Spleen (tissue), 11 donors: ENCODE data around the gene CLMP. TPM values are rescaled to one million over a fixed set of nuclear protein-coding genes. Genes with fewer than 3 reads are reported as not detected.

Source experiments
- DNase-seq: peaks from one replicate; pipeline ENCODE4 v3.0.0-alpha.2; 2020
- H3K27ac ChIP-seq, 8 donors: fragments of 200-600 bp; sonication (generic) in 7 of 8; 1 replicate in 4 of 8; 2 replicates in 4 of 8; pipeline versions ENCODE4 v1.5.0 to v1.8.0; 2016 to 2021; ENCODE audit warnings: inconsistent platforms in 4 of 8, mild to moderate bottlenecking in 4 of 8, moderate library complexity in 1 of 8
- H3K27me3 ChIP-seq, 7 donors: fragments of 200-600 bp; sonication (generic) in 6 of 7; replicated peaks in 1 of 7; 1 replicate in 4 of 7; 2 replicates in 3 of 7; pipeline versions ENCODE4 v1.5.0 to v1.8.0; 2016 to 2021; ENCODE audit warnings: inconsistent platforms in 3 of 7, mild to moderate bottlenecking in 1 of 7
- H3K36me3 ChIP-seq, 6 donors: fragments of 200-600 bp; sonication (generic) in 5 of 6; 1 replicate in 4 of 6; 2 replicates in 2 of 6; pipeline versions ENCODE4 v1.5.0 to v1.8.0; 2016 to 2021; ENCODE audit warnings: inconsistent platforms in 2 of 6
- H3K4me1 ChIP-seq, 6 donors: fragments of 200-600 bp; sonication (generic) in 5 of 6; 1 replicate in 3 of 6; 2 replicates in 3 of 6; pipeline versions ENCODE4 v1.5.0 to v1.8.0; 2016 to 2021; ENCODE audit warnings: inconsistent platforms in 3 of 6
- H3K4me3 ChIP-seq, 8 donors: fragments of 200-600 bp; sonication (generic) in 7 of 8; 1 replicate in 4 of 8; 2 replicates in 4 of 8; pipeline versions ENCODE4 v1.5.0 to v1.8.0; 2016 to 2021; ENCODE audit warnings: inconsistent platforms in 4 of 8, mild to moderate bottlenecking in 4 of 8, moderate library complexity in 2 of 8
- H3K9me3 ChIP-seq, 8 donors: fragments of 200-600 bp; sonication (generic) in 7 of 8; 1 replicate in 4 of 8; 2 replicates in 4 of 8; pipeline versions ENCODE4 v1.5.0 to v1.8.0; 2016 to 2021; ENCODE audit warnings: inconsistent platforms in 4 of 8
- POLR2A ChIP-seq, 3 donors: fragments of 450-650 bp; IDR thresholded peaks; one replicate each; pipeline ENCODE4 v1.5.1; 2017; ENCODE audit warnings: antibody characterized with exemption in 3 of 3, mild to moderate bottlenecking in 1 of 3
- POLR2AphosphoS5 ChIP-seq, 3 donors: sonication (generic); formaldehyde crosslinking; IDR thresholded peaks; one replicate each; pipeline ENCODE4 v1.5.1; 2017; ENCODE audit warnings: antibody characterized with exemption in 3 of 3
- WGBS, 5 donors: extraction: QIAGEN DNeasy Blood & Tissue Kit in 3 of 5; methylation state at CpG; one replicate each; pipeline versions ENCODE4 v1.1.5 to v1.1.7; 2013 to 2018; 5-methylcytosine and 5-hydroxymethylcytosine counted together
- intact Hi-C: fragments of 100-400 bp; cut with DNase I; formaldehyde crosslinking; loops from one replicate; pipeline ENCODE4 v1.15.0; 2023; ENCODE audit warnings: low total_unique reads
- polyA plus RNA-seq, 3 donors: library from polyadenylated mRNA; stranded (reverse); fragments of 200-250 nt; gene quantifications; one replicate each; pipeline ENCODE4 v1.2.1, GENCODE V29; 2013
- total RNA-seq, 7 donors: library from RNA; depleted of rRNA in 3 of 7; stranded (reverse); fragments of >200 nt in 3 of 7; fragmentation: NEBNext Ultra II Directional in 4 of 7; extraction: Animal tissue kit (Norgen Biotek cat#: 25700) in 4 of 7; gene quantifications; one replicate each; pipeline versions ENCODE4 v1.1.0 to v1.2.1, GENCODE V29; 2016 to 2021
- TF ChIP-seq, protein P1 (sequence below), 11 experiments: fragments of 200-600 bp in 7 of 11; fragments of 450-650 bp in 4 of 11; sonication (generic) in 4 of 11; IDR thresholded peaks in 8 of 11; conservative IDR thresholded peaks in 3 of 11; 1 replicate in 7 of 11; 2 replicates in 4 of 11; pipeline versions ENCODE4 v1.4.0 to v1.8.0; 2016 to 2021; ENCODE audit warnings: antibody characterized with exemption in 11 of 11, inconsistent platforms in 4 of 11, mild to moderate bottlenecking in 1 of 11
- donor health status: healthy with polysubstance abuse.
- donor health status: DM: no; HTN: no; CAD: no; lungs with moderate emphysema.
- donor health status: DM: no; HTN: no; CAD: no.
- donor health status: Bipolar disorder and iron deficiency.
- donor health status: healthy.
- donor health status: DM: no; HTN: no; CAD: no.
- donor health status: DM: yes; HTN: yes; CAD: no.

CLMP gene
- total and polyA plus RNA-seq, 10 donors, result 3.1 to 36.5 (median 13.1) TPM

DNA sequence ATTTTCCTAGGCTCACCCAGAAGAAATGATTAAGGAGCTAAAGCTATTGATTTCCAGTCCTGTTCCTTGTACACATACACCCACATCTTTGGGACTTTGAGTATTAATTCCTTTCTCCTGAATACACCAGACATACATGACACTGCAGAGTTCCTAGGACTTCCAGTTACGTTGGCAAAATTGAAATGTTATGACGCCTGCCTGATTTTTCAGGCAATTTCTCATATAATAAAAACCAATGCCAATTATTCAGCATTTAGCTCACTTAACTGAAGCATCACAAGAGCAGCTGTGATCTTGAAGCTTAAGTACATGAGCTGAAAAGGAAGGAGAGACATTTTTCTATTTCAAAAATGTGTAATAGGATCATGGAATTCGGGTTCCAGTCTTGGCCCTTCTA lies 4.5 kb downstream of the CLMP start:
- WGBS, 5 donors, result 74 to 78% (median 76%) methylated on average over 3 of the region's 3 CpGs
- intact Hi-C loops, result no loop called here
- H3K4me1 ChIP-seq, result peaks cover 6 to 38% (median 9%) of the 10 kb centered on the region in 6 donors
- TF ChIP-seq, protein P1, sequence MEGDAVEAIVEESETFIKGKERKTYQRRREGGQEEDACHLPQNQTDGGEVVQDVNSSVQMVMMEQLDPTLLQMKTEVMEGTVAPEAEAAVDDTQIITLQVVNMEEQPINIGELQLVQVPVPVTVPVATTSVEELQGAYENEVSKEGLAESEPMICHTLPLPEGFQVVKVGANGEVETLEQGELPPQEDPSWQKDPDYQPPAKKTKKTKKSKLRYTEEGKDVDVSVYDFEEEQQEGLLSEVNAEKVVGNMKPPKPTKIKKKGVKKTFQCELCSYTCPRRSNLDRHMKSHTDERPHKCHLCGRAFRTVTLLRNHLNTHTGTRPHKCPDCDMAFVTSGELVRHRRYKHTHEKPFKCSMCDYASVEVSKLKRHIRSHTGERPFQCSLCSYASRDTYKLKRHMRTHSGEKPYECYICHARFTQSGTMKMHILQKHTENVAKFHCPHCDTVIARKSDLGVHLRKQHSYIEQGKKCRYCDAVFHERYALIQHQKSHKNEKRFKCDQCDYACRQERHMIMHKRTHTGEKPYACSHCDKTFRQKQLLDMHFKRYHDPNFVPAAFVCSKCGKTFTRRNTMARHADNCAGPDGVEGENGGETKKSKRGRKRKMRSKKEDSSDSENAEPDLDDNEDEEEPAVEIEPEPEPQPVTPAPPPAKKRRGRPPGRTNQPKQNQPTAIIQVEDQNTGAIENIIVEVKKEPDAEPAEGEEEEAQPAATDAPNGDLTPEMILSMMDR (IDR thresholded peaks at IDR 0.05 in 8 of 11, conservative IDR thresholded peaks at IDR 0.05 in 3 of 11), result no peak
- TF ChIP-seq POLR2AphosphoS5 (IDR thresholded peaks at IDR 0.05) (no peak), POLR2A (IDR thresholded peaks at IDR 0.05) (no peak)
- H3K27me3 ChIP-seq, result peaks cover 0 to 69% (median 12%) of the 10 kb centered on the region in 7 donors
- DNase-seq, result no peak
- peak overlapping the region in 2 of 8 donors; percentile 18 to 20 for H3K27ac ChIP-seq
- no peaks in the 10 kb centered on the region for H3K36me3 ChIP-seq
- no peak overlapping the region for H3K4me3 ChIP-seq
- no peaks in the 10 kb centered on the region for H3K9me3 ChIP-seq

DNA sequence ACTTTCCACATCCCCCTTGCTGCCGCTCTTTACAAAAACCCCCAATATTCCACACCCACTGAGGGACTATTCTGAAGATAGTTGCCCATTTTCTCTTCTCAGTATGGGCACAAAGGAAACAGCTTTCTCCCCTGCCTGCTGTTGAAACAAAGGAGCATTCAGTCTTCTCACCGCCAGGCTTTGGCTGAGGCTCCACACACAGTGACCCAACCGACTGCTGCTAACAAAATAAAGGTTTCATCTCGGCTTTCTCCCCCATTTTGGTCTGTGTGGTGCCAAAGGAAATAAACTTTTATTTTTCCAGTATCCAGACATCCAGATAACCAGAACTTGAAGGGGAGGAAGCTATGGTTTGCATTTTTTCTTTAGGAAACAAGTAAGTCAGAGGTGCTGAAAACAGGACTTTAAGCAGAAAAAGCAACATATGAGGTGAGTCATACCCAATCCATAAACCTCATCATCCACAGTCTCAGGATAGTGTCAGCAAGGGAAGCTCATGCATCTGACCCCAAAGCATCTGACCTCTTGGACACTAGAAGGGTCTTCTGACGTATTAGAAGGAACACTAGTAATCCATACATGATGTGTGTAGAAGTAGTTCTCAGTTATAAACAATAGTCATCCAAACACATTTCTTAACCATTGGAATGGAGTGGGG lies 6.4 kb downstream of the CLMP start:
- TF ChIP-seq, protein P1 (IDR thresholded peaks at IDR 0.05 in 8 of 11, conservative IDR thresholded peaks at IDR 0.05 in 3 of 11), result no peak
- TF ChIP-seq POLR2AphosphoS5 (IDR thresholded peaks at IDR 0.05) (no peak), POLR2A (IDR thresholded peaks at IDR 0.05) (no peak)
- DNase-seq, result no peak
- 44 to 49% (median 44%) methylated on average over 5 of the region's 5 CpGs for WGBS, 5 donors
- intact Hi-C loops, result no loop called here
- no peaks in the 10 kb centered on the region for H3K9me3 ChIP-seq
- H3K27me3 ChIP-seq, result peaks cover 0 to 67% (median 0%) of the 10 kb centered on the region in 7 donors
- peaks cover 0 to 21% (median 4%) of the 10 kb centered on the region in 6 donors for H3K4me1 ChIP-seq
- H3K4me3 ChIP-seq, result no peak overlapping the region
- peak overlapping the region in 5 of 8 donors; percentile 9 to 43 (median 36) for H3K27ac ChIP-seq
- H3K36me3 ChIP-seq, result no peaks in the 10 kb centered on the region

DNA sequence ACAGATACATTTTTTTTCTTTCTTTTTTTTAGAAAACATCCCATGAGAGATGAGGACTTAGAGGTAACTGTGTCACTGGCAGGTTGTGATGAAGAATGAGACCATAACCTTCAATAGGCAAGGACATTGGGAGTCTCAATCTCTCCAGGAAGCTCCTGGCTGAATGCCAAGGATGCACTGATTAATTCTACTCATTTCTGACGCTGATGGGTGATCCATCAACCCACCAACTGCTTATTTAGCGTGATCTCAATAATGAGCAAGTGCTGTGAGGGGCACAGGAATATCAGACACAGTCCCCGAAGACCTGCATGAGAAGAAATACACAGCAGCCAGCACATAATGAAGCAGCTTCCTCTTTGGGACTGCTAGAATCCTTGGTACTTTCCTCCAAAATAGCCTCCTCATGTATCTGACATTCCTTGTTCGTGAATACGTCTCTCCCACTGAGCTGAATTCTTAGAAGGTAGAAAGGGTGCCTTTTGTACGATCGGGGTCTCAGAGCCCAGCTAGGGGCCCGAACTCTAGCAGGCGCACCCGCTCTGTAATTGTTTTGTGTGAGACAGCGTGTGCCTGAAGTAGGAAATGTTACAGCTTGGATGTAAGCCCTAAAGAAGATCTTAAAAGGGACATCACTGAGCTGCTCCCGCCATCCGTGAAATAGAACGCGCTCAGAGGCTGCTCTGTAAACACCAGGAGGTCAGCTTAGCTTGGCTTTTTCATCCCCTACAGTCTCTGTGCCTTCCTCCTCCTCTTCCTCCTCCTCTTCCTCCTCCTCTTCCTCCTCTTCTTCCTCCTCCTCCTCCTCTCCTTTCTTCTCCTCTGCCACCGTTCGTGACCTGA lies 7.2 kb downstream of the CLMP start:
- intact Hi-C loops, result no loop called here
- no peak for TF ChIP-seq POLR2AphosphoS5 (IDR thresholded peaks at IDR 0.05)
- TF ChIP-seq, protein P1 (IDR thresholded peaks at IDR 0.05 in 8 of 11, conservative IDR thresholded peaks at IDR 0.05 in 3 of 11), result no peak
- no peak for TF ChIP-seq POLR2A (IDR thresholded peaks at IDR 0.05)
- Histone ChIP-seq H3K4me3 (no peak overlapping the region), H3K27me3 (peaks cover 0 to 63% (median 0%) of the 10 kb centered on the region in 7 donors), H3K36me3 (no peaks in the 10 kb centered on the region), H3K9me3 (no peaks in the 10 kb centered on the region), H3K27ac (peak overlapping the region in 5 of 8 donors; percentile 9 to 43 (median 36)), H3K4me1 (peaks cover 0 to 17% (median 4%) of the 10 kb centered on the region in 6 donors)
- no peak for DNase-seq
- 31 to 46% (median 40%) methylated on average over 17 of the region's 17 CpGs for WGBS, 5 donors

DNA sequence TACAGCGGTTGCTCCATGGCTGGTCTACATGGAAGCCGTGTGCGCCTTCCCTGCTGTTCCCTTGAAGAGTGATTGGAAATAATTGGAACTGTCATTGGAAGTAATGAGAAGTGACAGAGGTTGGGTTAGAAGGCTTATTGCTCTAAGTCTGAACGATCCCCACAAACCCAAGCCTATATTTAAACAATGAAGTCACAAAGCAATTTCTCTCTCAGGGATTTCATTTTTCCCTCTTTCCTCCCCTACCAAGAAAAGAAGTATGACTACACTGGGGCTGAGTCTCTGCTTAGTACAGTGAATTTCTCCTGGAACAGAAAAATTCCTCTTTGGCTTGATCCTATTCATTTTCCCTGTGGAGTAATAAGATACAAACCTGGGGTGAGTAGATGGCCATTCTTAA lies 7.8 kb downstream of the CLMP start:
- 83 to 96% (median 91%) methylated on average over 4 of the region's 4 CpGs for whole genome bisulfite sequencing, 5 donors
- intact Hi-C loops, result no loop called here
- TF ChIP-seq, protein P1 (IDR thresholded peaks at IDR 0.05 in 8 of 11, conservative IDR thresholded peaks at IDR 0.05 in 3 of 11), result no peak
- TF ChIP-seq POLR2A (IDR thresholded peaks at IDR 0.05), result no peak
- no peak for TF ChIP-seq POLR2AphosphoS5 (IDR thresholded peaks at IDR 0.05)
- H3K4me3 ChIP-seq, result no peak overlapping the region
- H3K4me1 ChIP-seq, result peaks cover 0 to 15% (median 4%) of the 10 kb centered on the region in 6 donors
- H3K36me3 ChIP-seq, result no peaks in the 10 kb centered on the region
- H3K27me3 ChIP-seq, result peaks cover 0 to 58% (median 0%) of the 10 kb centered on the region in 7 donors
- no peak overlapping the region for H3K27ac ChIP-seq
- no peak for DNase-seq
- H3K9me3 ChIP-seq, result no peaks in the 10 kb centered on the region
